Caco-2 (cell line): Measurements from ENCODE around the gene NRL. TPM values are rescaled to one million over a fixed set of nuclear protein-coding genes. Genes with fewer than 3 reads are reported as not detected.

Source experiments
- BruUV-seq: library from RNA; stranded (reverse); fragments of 400-500 nt; replicated peaks from 2 replicates; lab custom pipeline; 2021; lab: Mats Ljungman, UMichigan
- CTCF ChIA-PET: fragments of 300-600 bp; sonication (Branson Sonifier 250); formaldehyde crosslinking; loops from one replicate; lab custom pipeline; 2022; ENCODE audit warnings: antibody characterized with exemption; lab: Charles Lee
- POLR2A ChIA-PET: fragments of 300-600 bp; sonication (Branson Sonifier 250); formaldehyde crosslinking; loops from one replicate; lab custom pipeline; 2022; ENCODE audit warnings: antibody characterized with exemption; lab: Charles Lee
- DNase-seq, 2 experiments: peaks; one replicate each; pipeline versions ENCODE4 v3.0.0 to v3.0.0-alpha.2; 2020 to 2022
- H3K27me3 ChIP-seq: replicated peaks from 2 replicates; pipeline ENCODE4 v1.6.0; 2011; ENCODE audit warnings: low read length; ENCODE audit not compliant: control insufficient read depth, insufficient read depth
- H3K36me3 ChIP-seq: 2 replicates; pipeline ENCODE4 v1.5.1; 2011; ENCODE audit warnings: low read length; ENCODE audit not compliant: control insufficient read depth, insufficient read depth
- H3K4me1 ChIP-seq: fragments of 250-450 bp; sonication (Bioruptor Pico); 2 replicates; pipeline ENCODE4 v1.5.1; 2020; ENCODE audit warnings: mild to moderate bottlenecking
- H3K4me3 ChIP-seq: 2 replicates; pipeline ENCODE4 v1.5.1; 2011; ENCODE audit warnings: low read depth, mild to moderate bottlenecking, control low read depth, low read length
- H3K9me3 ChIP-seq: fragments of 250-450 bp; sonication (Bioruptor Pico); 2 replicates; pipeline ENCODE4 v1.5.1; 2020; ENCODE audit warnings: mild to moderate bottlenecking, moderate library complexity
- H3K27ac Mint-ChIP-seq: one replicate; pipeline ENCODE4 v1.8.0; 2022; ENCODE audit warnings: mixed read lengths; ENCODE audit not compliant: unreplicated experiment
- H3K27me3 Mint-ChIP-seq: one replicate; pipeline ENCODE4 v1.8.0; 2022; ENCODE audit warnings: mixed read lengths; ENCODE audit not compliant: insufficient read depth, unreplicated experiment
- H3K36me3 Mint-ChIP-seq: one replicate; pipeline ENCODE4 v1.8.0; 2022; ENCODE audit warnings: mild to moderate bottlenecking, mixed read lengths; ENCODE audit not compliant: insufficient read depth, unreplicated experiment
- H3K4me1 Mint-ChIP-seq: one replicate; pipeline ENCODE4 v1.8.0; 2022; ENCODE audit warnings: low read depth, mixed read lengths; ENCODE audit not compliant: unreplicated experiment
- H3K4me3 Mint-ChIP-seq: one replicate; pipeline ENCODE4 v1.8.0; 2022; ENCODE audit warnings: mild to moderate bottlenecking, moderate library complexity, mixed read lengths; ENCODE audit not compliant: unreplicated experiment
- H3K9me3 Mint-ChIP-seq: one replicate; pipeline ENCODE4 v1.8.0; 2022; ENCODE audit warnings: mixed read lengths; ENCODE audit not compliant: unreplicated experiment
- intact Hi-C: fragments of 100-400 bp; cut with micrococcal nuclease; formaldehyde crosslinking; loops from one replicate; pipeline ENCODE4 v1.10.0; 2022; ENCODE audit not compliant: unreplicated experiment
- total RNA-seq: library from RNA; stranded (reverse); gene quantifications from 2 replicates; pipeline ENCODE4 v1.2.3, GENCODE V29; 2022
- TF ChIP-seq, protein P1 (sequence below), 2 experiments: fragments of 200-600 bp in 1 of 2; IDR thresholded peaks; 1 replicate in 1 of 2; 2 replicates in 1 of 2; pipeline versions ENCODE4 v1.5.1 to v1.8.0; 2011 to 2022; ENCODE audit warnings: antibody characterized with exemption in 1 of 2, control low read depth in 1 of 2, inconsistent platforms in 1 of 2, low read depth in 1 of 2, low read length in 1 of 2, mild to moderate bottlenecking in 1 of 2, moderate library complexity in 1 of 2; ENCODE audit not compliant: insufficient read depth in 1 of 2, severe bottlenecking in 1 of 2, unreplicated experiment in 1 of 2

Gene NRL
- total RNA-seq, 1 experiment from 2014 or later: 2.1 TPM

- Mint-ChIP-seq H3K4me1 (peaks cover 13% of the 10 kb centered on the region), H3K27me3 (no peaks in the 10 kb centered on the region), H3K27ac (peak overlapping the region; percentile 98), H3K9me3 (no peaks in the 10 kb centered on the region), H3K4me3 (peak overlapping the region; percentile 100), H3K36me3 (peaks cover 26% of the 10 kb centered on the region)
- ChIA-PET CTCF (interaction anchor here (0.6 to 3.3 kb wide), 7 partner anchors 20 to 135 kb away, joined by 3 to 26 read pairs (median 17); partner anchors contain the start of genes IRF9, PCK2, PSME1 and PSME2), POLR2A (interaction anchor here (0.6 to 3.3 kb wide), 8 partner anchors 12 to 792 kb away, joined by 3 to 72 read pairs (median 20); partner anchors contain the start of genes EMC9, PABPN1, PCK2 and PSME1)
- Histone ChIP-seq H3K36me3 (peaks cover 2% of the 10 kb centered on the region; the same call in 1 of the 2 replicates), H3K27me3 (no peaks in the 10 kb centered on the region), H3K9me3 (no peaks in the 10 kb centered on the region), H3K4me3 (peak overlapping the region; percentile 77), H3K4me1 (peaks cover 8% of the 10 kb centered on the region; the same call in 1 of the 2 replicates)
- intact Hi-C loops: no loop called here
- TF ChIP-seq, protein P1, sequence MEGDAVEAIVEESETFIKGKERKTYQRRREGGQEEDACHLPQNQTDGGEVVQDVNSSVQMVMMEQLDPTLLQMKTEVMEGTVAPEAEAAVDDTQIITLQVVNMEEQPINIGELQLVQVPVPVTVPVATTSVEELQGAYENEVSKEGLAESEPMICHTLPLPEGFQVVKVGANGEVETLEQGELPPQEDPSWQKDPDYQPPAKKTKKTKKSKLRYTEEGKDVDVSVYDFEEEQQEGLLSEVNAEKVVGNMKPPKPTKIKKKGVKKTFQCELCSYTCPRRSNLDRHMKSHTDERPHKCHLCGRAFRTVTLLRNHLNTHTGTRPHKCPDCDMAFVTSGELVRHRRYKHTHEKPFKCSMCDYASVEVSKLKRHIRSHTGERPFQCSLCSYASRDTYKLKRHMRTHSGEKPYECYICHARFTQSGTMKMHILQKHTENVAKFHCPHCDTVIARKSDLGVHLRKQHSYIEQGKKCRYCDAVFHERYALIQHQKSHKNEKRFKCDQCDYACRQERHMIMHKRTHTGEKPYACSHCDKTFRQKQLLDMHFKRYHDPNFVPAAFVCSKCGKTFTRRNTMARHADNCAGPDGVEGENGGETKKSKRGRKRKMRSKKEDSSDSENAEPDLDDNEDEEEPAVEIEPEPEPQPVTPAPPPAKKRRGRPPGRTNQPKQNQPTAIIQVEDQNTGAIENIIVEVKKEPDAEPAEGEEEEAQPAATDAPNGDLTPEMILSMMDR (IDR thresholded peaks at IDR 0.05; ENCODE audit: insufficient read depth in 1 of 2, low read depth in 1 of 2, low read length in 1 of 2, severe bottlenecking in 1 of 2, unreplicated experiment in 1 of 2): no peak
- no peak for DNase-seq
- BruUV-seq: TSS peak; percentile 77
Observed at GRCh38 chr14:24113379-24113800, 1.4 kb downstream of the NRL start.

DNA sequence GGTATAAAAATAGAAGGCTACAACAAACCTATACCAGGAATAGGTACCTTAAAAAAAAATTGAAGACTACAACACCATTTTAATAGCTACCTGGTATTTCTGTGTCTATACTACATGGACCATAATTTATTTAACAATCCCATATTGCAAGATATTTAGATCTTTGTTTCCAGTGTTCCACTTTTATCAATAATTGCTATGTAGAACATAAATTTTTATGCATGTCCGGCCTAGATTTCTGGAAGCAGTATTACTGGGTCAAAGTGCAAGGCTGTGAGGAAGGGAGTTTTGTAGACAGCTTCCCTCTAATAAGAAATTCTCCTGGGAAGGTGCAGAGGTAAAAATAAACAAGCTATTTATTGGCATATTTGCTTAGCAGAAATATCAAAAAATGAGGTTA lies 4.2 kb downstream of the NRL start:
- Mint-ChIP-seq H3K27ac (no peak overlapping the region), H3K9me3 (no peaks in the 10 kb centered on the region), H3K27me3 (no peaks in the 10 kb centered on the region), H3K4me1 (peaks cover 5% of the 10 kb centered on the region), H3K36me3 (peaks cover 14% of the 10 kb centered on the region), H3K4me3 (no peak overlapping the region)
- H3K36me3 ChIP-seq: no peaks in the 10 kb centered on the region
- H3K4me3 ChIP-seq: no peak overlapping the region
- DNase-seq: no peak
- no peaks in the 10 kb centered on the region; the same call in 1 of the 2 replicates for H3K9me3 ChIP-seq
- TF ChIP-seq, protein P1 (IDR thresholded peaks at IDR 0.05; ENCODE audit: insufficient read depth in 1 of 2, low read depth in 1 of 2, low read length in 1 of 2, severe bottlenecking in 1 of 2, unreplicated experiment in 1 of 2): no peak
- ChIA-PET CTCF (interaction anchor here (0.7 to 6.7 kb wide), 6 partner anchors 8 to 53 kb away, joined by 3 to 155 read pairs (median 10); partner anchors contain the start of genes PCK2 and PSME2), POLR2A (interaction anchor here (1.1 kb wide), 1 partner anchor 52 kb away, joined by 3 read pairs; no protein-coding TSS in a partner anchor)
- no peaks in the 10 kb centered on the region for H3K27me3 ChIP-seq
- intact Hi-C loops: no loop called here
- H3K4me1 ChIP-seq: peaks cover 8% of the 10 kb centered on the region; the same call in 1 of the 2 replicates
- no TSS peak for BruUV-seq

GRCh38 chr14:24110060-24110459 lies 4.7 kb downstream of the NRL start:
- no TSS peak for BruUV-seq
- TF ChIP-seq, protein P1 (IDR thresholded peaks at IDR 0.05; ENCODE audit: insufficient read depth in 1 of 2, low read depth in 1 of 2, low read length in 1 of 2, severe bottlenecking in 1 of 2, unreplicated experiment in 1 of 2): no peak
- no peaks in the 10 kb centered on the region for H3K36me3 ChIP-seq
- H3K27me3 ChIP-seq: no peaks in the 10 kb centered on the region
- intact Hi-C loops: no loop called here
- ChIA-PET POLR2A (interaction anchor here (1.1 kb wide), 1 partner anchor 52 kb away, joined by 3 read pairs; no protein-coding TSS in a partner anchor), CTCF (interaction anchor here (0.7 to 6.7 kb wide), 6 partner anchors 17 to 53 kb away, joined by 3 to 155 read pairs (median 13); partner anchors contain the start of genes IRF9, PCK2 and PSME2)
- no peak for DNase-seq
- Mint-ChIP-seq H3K9me3 (no peaks in the 10 kb centered on the region), H3K4me1 (peaks cover under 1% of the 10 kb centered on the region), H3K4me3 (no peak overlapping the region), H3K27ac (no peak overlapping the region), H3K36me3 (peaks cover 9% of the 10 kb centered on the region), H3K27me3 (no peaks in the 10 kb centered on the region)
- peaks cover 8% of the 10 kb centered on the region; the same call in 1 of the 2 replicates for H3K4me1 ChIP-seq
- H3K4me3 ChIP-seq: no peak overlapping the region
- H3K9me3 ChIP-seq: peaks cover 4% of the 10 kb centered on the region
